ENCODE results near the gene HYAL3. TPM values are rescaled to one million over a fixed set of nuclear protein-coding genes. Genes with fewer than 3 reads are reported as not detected.
A peak's percentile ranks its signal among the peaks of the same experiment; 100 is the strongest.

HYAL3 gene
- total and polyA plus RNA-seq, 2 of the 8 experiments (the other 6 are each of a cell fraction or from before 2014, with no cell fraction given) = 3.2 to 12.2 TPM

GRCh38 chr3:50275141-50275995 is 23.8 kb downstream of the HYAL3 start (continued):
- TF ChIP-seq TAF7 (optimal IDR thresholded peaks at IDR 0.05; ENCODE audit: borderline replicate concordance, low read depth, low read length) = no peak
- TF ChIP-seq CBX5 (IDR thresholded peaks at IDR 0.05; ENCODE audit: low read depth, low read length) = no peak
- TF ChIP-seq GTF2F1 (IDR thresholded peaks at IDR 0.05; ENCODE audit: borderline replicate concordance, low read depth, low read length) = no peak
- TF ChIP-seq CHD2 (IDR thresholded peaks at IDR 0.05; ENCODE audit: low read length) = no peak
- no peak for TF ChIP-seq RNF2 (IDR thresholded peaks at IDR 0.05; ENCODE audit: borderline replicate concordance, low read depth, low read length, missing control alignments, poor library complexity, severe bottlenecking)
- TF ChIP-seq JUND (IDR thresholded peaks at IDR 0.05; ENCODE audit: low read length) = no peak
- peak; percentile 23; the same call in 1 of the 2 replicates for TF ChIP-seq GABPA (IDR thresholded peaks at IDR 0.05; ENCODE audit: borderline replicate concordance, insufficient read depth, low read length)
- TF ChIP-seq POLR2A (IDR thresholded peaks at IDR 0.05; ENCODE audit: control extremely low read depth in 1 of 2, low read depth in 2 of 2, low read length in 2 of 2) = 0 out of 3 replicates have a peak, but pooled peaks of 1 of the 2 experiments have one; percentile 18
- no peak for TF ChIP-seq CHD1 (IDR thresholded peaks at IDR 0.05; ENCODE audit: low read depth, low read length)
- TF ChIP-seq CREB1 (IDR thresholded peaks at IDR 0.05) = no peak
- TF ChIP-seq EP300 (IDR thresholded peaks at IDR 0.05; ENCODE audit: borderline replicate concordance in 1 of 2, low read depth in 2 of 2, low read length in 2 of 2) = no peak
- TF ChIP-seq SAP30 (IDR thresholded peaks at IDR 0.05; ENCODE audit: insufficient read depth, insufficient replicate concordance, low read length) = no peak
- TF ChIP-seq KDM4A (IDR thresholded peaks at IDR 0.05; ENCODE audit: low read depth, low read length, severe bottlenecking) = peak; percentile 40
- TF ChIP-seq BACH1 (IDR thresholded peaks at IDR 0.05; ENCODE audit: low read length) = no peak
- no peak for TF ChIP-seq TAF1 (IDR thresholded peaks at IDR 0.05; ENCODE audit: low read depth, low read length)
- TF ChIP-seq ASH2L (IDR thresholded peaks at IDR 0.05; ENCODE audit: low read length) = peak; percentile 28
- peak; percentile 19 for TF ChIP-seq EZH2 (IDR thresholded peaks at IDR 0.05; ENCODE audit: low read depth, low read length, severe bottlenecking)
- TF ChIP-seq SUZ12 (IDR thresholded peaks at IDR 0.05; ENCODE audit: low read length) = 0 out of 2 replicates have a peak, but pooled peaks have one; percentile 42
- TF ChIP-seq HDAC6 (IDR thresholded peaks at IDR 0.05; ENCODE audit: low read depth, low read length) = no peak
- TF ChIP-seq SP4 (IDR thresholded peaks at IDR 0.05; ENCODE audit: low read length) = no peak
- no peak for TF ChIP-seq CTCF (IDR thresholded peaks at IDR 0.05; ENCODE audit: control extremely low read depth in 1 of 3, insufficient read depth in 1 of 3, low read depth in 1 of 3, low read length in 3 of 3)

Measured in H1 (cell line).